HG03066 (cell line): ENCODE measurements around the gene FES.
"Not testable (repeated sequence)": the region's sequence is repeated elsewhere in the genome, so short reads cannot be mapped to it uniquely, and the experiment has no call there.

ENCODE experiments used
- ATAC-seq: cut with Tn5 transposase; IDR thresholded peaks from one replicate; pipeline ENCODE4 v1.9.1; 2021; ENCODE audit warnings: low read depth; ENCODE audit not compliant: unreplicated experiment

Gene FES

GRCh38 chr15:90907051-90907660, 22.9 kb downstream of the FES start:
- no peak for ATAC-seq

DNA sequence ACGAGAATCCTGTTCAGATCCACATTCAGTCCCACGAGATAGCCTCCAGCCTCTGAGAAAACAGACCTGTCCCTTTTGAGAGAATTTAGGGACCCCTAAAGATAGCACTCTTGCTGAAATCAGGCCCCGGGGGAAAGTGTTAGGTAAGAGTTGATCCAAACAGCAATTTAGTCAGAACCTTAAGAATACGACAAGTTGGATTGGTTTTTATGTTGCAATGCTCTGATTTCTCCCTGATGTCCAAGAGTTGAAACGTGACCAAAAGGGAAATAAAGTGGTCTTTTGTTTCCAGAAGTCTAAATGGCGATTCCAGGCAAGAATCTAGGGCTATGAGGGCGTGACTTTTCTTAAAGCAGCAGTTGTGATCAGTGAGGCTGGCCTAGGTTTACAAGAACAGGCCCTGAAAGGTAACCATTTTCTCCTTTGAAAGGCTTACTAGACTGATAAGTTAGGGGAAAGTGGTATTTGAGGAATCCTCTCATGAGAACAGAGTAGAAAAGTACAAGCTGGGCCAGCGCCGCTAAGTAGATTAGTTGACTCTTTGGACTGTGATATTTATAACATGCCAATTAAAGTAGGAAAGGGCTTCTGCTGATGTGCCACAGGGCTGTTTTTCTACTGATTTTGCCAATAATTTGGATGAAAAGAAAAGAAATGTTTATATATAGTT, 23.7 kb downstream of the FES start:
- no peak for ATAC-seq

DNA sequence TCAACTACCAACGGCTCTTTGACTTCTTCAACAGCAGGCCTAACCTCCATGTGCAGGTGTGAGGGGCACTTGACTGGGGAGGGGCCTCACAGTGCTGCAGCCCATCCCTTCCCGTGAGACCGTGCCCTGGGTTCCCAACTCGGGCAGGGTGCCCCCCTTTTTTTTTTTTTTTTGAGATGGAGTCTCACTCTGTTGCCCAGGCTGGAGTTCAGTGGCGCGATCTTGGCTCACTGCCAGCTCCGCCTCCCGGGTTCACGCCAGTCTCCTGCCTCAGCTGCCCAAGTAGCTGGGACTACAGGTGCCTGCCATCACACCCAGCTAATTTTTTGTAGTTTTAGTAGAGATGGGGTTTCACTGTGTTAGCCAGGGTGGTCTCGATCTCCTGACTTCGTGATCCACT, 25.1 kb downstream of the FES start:
- ATAC-seq: not testable (repeated sequence)

DNA sequence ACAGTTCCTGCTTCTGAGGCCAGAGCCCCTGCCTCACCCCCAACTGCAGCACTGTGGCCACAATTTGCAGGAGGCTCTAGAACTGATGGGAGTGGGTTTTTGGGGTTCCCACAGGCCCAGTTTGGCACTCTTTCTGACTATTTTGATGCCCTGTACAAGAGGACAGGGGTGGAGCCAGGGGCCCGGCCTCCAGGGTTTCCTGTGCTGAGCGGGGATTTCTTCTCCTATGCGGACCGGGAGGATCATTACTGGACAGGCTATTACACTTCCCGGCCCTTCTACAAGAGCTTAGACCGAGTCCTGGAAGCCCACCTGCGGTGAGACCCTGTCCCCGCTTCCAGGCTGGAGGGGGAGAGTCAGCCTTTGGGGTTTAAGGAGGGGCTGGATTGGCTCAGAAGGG, 25.7 kb downstream of the FES start:
- no peak for ATAC-seq

GRCh38 chr15:90910441-90911301, 26.4 kb downstream of the FES start:
- ATAC-seq: no peak

DNA sequence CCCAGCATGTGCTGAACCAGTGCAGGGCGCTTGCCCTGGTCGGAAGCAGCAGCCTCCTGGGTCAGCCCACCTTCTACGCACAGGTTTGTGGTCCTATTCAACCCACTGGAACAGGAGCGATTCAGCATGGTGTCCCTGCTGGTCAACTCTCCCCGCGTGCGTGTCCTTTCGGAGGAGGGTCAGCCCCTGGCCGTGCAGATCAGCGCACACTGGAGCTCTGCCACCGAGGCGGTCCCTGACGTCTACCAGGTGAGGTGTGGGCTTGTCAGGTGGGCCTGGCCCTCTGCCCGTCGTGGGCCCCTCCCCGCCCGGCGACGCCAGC, 27.0 kb downstream of the FES start:
- ATAC-seq: no peak

DNA sequence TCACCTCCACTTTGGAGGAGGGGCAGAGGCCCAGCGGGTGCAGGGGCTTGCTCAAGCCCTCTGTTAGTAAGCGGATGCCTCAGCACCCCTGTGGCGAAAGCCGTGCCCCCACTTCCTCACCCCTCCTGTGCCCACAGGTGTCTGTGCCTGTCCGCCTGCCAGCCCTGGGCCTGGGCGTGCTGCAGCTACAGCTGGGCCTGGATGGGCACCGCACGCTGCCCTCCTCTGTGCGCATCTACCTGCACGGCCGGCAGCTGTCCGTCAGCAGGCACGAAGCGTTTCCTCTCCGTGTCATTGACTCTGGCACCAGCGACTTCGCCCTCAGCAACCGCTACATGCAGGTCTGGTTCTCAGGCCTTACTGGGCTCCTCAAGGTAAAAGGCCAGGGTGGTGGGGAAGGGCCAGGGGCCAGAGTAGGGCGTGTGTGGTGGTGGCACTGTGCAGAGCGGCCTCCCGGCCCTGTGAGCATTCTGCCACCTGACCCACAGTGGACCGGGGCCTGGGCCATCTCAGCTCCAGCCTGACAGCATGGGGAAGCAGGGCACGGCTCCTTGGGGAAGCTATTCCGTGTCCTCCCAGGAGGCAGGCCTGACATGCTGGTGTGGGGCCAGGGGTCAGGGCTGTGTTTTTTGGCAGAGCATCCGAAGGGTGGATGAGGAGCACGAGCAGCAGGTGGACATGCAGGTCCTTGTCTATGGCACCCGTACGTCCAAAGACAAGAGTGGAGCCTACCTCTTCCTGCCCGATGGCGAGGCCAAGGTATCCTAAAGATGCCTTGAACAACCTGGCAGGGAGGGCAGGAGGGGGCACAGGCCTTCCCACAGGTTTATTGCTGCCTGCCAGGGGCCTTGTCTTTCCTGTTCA, 27.8 kb downstream of the FES start:
- ATAC-seq: no peak

- ATAC-seq: no peak
Measured at GRCh38 chr15:90912770-90913075, 28.4 kb downstream of the FES start.

- ATAC-seq: no peak
Measured at GRCh38 chr15:90913398-90913944, 29.2 kb downstream of the FES start.

GRCh38 chr15:90914305-90915080, 30.2 kb downstream of the FES start:
- no peak for ATAC-seq

GRCh38 chr15:90915216-90915807, 31.0 kb downstream of the FES start:
- no peak for ATAC-seq

DNA sequence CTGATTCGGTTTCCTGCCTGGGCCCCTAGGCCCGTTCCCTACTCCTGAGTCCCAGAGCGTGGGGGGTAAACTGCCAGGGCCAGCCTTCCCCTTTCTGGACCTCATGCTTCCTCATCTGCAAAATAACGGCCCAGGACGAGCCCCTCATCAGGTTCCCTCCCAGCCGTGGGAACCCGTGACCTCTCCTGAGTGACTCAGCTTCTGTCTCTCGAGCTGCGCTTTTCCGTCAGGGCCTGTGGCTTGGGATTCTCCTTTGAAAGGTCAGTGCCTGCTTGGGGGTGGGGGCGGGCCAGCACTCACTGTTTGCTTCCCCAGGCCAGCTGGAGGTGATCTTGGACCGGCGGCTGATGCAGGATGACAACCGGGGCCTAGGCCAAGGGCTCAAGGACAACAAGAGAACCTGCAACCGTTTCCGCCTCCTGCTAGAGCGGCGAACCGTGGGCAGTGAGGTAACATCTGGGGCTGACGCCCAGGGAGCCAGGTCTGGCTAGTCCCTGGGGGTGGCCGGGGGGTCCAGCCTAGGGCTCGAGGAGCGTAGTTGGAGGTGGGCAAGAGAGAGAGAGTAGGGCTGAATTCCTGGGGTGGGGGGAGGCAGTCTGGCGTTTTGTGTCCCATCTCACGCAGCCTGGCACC, 31.6 kb downstream of the FES start:
- no peak for ATAC-seq

- ATAC-seq: no peak
Measured at GRCh38 chr15:90916461-90916860, 32.2 kb downstream of the FES start.

GRCh38 chr15:90917569-90917968, 33.3 kb downstream of the FES start:
- ATAC-seq: no peak

DNA sequence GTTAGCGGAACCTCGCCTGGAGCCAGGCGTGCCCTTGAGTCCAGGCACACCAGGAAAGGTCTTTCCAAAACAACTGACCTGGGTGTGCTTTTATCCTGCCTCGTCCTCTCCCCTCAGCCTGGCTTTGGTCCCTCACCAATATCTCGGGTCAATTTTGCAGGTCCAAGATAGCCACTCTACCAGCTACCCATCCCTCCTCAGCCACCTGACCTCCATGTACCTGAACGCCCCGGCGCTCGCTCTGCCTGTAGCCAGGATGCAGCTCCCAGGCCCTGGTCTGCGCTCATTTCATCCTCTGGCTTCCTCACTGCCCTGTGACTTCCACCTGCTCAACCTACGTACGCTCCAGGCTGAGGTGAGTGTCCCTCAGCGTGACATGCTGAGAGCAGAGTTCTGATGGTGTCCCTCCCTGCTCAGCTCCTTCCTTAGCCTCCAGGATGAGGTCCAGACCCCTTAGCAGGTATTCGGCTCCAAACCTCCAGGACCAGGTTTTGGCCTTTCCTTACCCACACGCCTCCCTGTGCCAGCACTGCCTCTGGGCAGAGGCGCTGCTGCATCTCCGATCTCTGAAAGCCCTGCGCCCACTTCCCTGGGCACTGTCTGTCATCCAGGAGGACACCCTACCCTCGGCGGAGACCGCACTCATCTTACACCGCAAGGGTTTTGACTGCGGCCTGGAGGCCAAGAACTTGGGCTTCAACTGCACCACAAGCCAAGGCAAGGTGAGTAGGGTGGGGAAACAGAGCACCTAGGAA, 33.9 kb downstream of the FES start:
- no peak for ATAC-seq

DNA sequence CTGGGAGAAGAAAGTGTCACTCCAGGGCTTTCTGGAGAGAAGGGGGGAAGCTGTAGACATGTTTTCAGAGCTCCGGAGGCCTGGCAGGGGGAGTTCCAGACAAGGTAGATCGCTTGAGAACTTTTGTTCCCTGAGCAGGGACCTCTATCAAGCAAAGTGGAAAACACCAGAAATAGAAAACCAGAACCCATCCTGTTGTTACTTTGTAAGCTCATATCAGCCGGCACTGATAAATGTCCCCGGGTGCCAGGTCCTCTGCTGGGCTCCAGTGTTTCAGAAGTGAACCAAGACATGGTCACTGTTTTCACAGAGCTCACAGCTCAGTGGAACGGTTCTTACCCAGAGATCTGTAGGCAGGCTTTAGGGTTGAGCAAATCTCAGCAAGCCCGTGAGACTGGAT, 34.5 kb downstream of the FES start:
- no peak for ATAC-seq

- no peak for ATAC-seq
Measured at GRCh38 chr15:90921887-90922286, 37.6 kb downstream of the FES start.

GRCh38 chr15:90922712-90923322, 38.5 kb downstream of the FES start:
- ATAC-seq: peak; percentile 89
